ENCODE measurements around the gene SRSF7. TPM values are rescaled to one million over a fixed set of nuclear protein-coding genes. Genes with fewer than 3 reads are reported as not detected.

Gene SRSF7
- total RNA-seq, 2 experiments from 2014 or later, result 243 to 249 TPM

Other genes with a start within 250 kb of the SRSF7 start
- gene HNRNPLL, start 148.4 kb downstream of the SRSF7 start, total RNA-seq, result 100 to 1,000 TPM; 104 to 119 TPM
- 10 to 100 TPM; 94.7 to 97.4 TPM for gene GALM, start 85.2 kb downstream of the SRSF7 start, total RNA-seq
- gene GEMIN6, start 26.8 kb upstream of the SRSF7 start, total RNA-seq, result 10 to 100 TPM; 12.0 to 15.3 TPM
- 10 to 100 TPM; 12.1 to 12.8 TPM for gene DHX57, start 124.6 kb upstream of the SRSF7 start, total RNA-seq
- 1 to 10 TPM; 1.3 to 1.7 TPM for gene MORN2, start 124.6 kb upstream of the SRSF7 start, total RNA-seq
- under 1 TPM in 1 of 2 experiments, not detected in 1; 0.28 TPM for gene ARHGEF33, start 138.5 kb upstream of the SRSF7 start, total RNA-seq